CD1c-positive myeloid dendritic cell (primary cell): Measurements from ENCODE around the gene RPS6KA2.

Experiments
- DNase-seq: peaks from one replicate; pipeline ENCODE4 v3.0.0-alpha.2; 2016; ENCODE audit errors: extremely low spot score

Gene RPS6KA2

GRCh38 chr6:166615059-166615770 lies 11.8 kb downstream of the RPS6KA2 start:
- no peak for DNase-seq

- no peak for DNase-seq
Observed at GRCh38 chr6:166614589-166614988, 12.5 kb downstream of the RPS6KA2 start.

- no peak for DNase-seq
Observed at GRCh38 chr6:166614171-166614583, 12.9 kb downstream of the RPS6KA2 start.

- no peak for DNase-seq
Observed at GRCh38 chr6:166613027-166613426, 14.0 kb downstream of the RPS6KA2 start.

- no peak for DNase-seq
Observed at GRCh38 chr6:166612471-166612881, 14.6 kb downstream of the RPS6KA2 start.

- DNase-seq, result no peak
Observed at GRCh38 chr6:166611631-166612030, 15.4 kb downstream of the RPS6KA2 start.

GRCh38 chr6:166610069-166610468 lies 17.0 kb downstream of the RPS6KA2 start:
- no peak for DNase-seq

- DNase-seq, result no peak
Observed at GRCh38 chr6:166608774-166609173, 18.3 kb downstream of the RPS6KA2 start.

- no peak for DNase-seq
Observed at GRCh38 chr6:166605752-166606151, 21.3 kb downstream of the RPS6KA2 start.

- DNase-seq, result no peak
Observed at GRCh38 chr6:166604911-166605310, 22.1 kb downstream of the RPS6KA2 start.

GRCh38 chr6:166604328-166604727 lies 22.7 kb downstream of the RPS6KA2 start:
- no peak for DNase-seq

- DNase-seq, result peak; percentile 78
Observed at GRCh38 chr6:166603043-166603690, 23.9 kb downstream of the RPS6KA2 start.

- no peak for DNase-seq
Observed at GRCh38 chr6:166601956-166602355, 25.1 kb downstream of the RPS6KA2 start.

GRCh38 chr6:166600931-166601330 lies 26.1 kb downstream of the RPS6KA2 start:
- DNase-seq, result no peak

- peak; percentile 51 for DNase-seq
Observed at GRCh38 chr6:166599205-166599604, 27.8 kb downstream of the RPS6KA2 start.

GRCh38 chr6:166598441-166599138 lies 28.5 kb downstream of the RPS6KA2 start:
- DNase-seq, result peak; percentile 82

GRCh38 chr6:166597711-166598440 lies 29.2 kb downstream of the RPS6KA2 start:
- no peak for DNase-seq

- DNase-seq, result no peak
Observed at GRCh38 chr6:166596776-166597507, 30.1 kb downstream of the RPS6KA2 start.

GRCh38 chr6:166595949-166596348 lies 31.1 kb downstream of the RPS6KA2 start:
- DNase-seq, result no peak

GRCh38 chr6:166595061-166595780 lies 31.8 kb downstream of the RPS6KA2 start:
- no peak for DNase-seq

- DNase-seq, result no peak
Observed at GRCh38 chr6:166592821-166593220, 34.2 kb downstream of the RPS6KA2 start.
